PC-3 (cell line): Measurements from ENCODE around the gene RPS2. TPM values are rescaled to one million over a fixed set of nuclear protein-coding genes. Genes with fewer than 3 reads are reported as not detected.
A peak's percentile ranks its signal among the peaks of the same experiment; 100 is the strongest.

Source experiments
- ATAC-seq: fragments of 200-7000 bp; cut with Tn5 transposase; 2 replicates; pipeline ENCODE4 v1.9.1; 2020; ENCODE audit warnings: mild to moderate bottlenecking, moderate library complexity
- BruUV-seq: library from RNA; stranded (reverse); fragments of 400-500 nt; replicated peaks from 2 replicates; lab custom pipeline; 2021; lab: Mats Ljungman, UMichigan
- CTCF ChIA-PET: fragments of 300-600 bp; sonication (Branson Sonifier 250); formaldehyde crosslinking; loops from one replicate; lab custom pipeline; 2022; ENCODE audit warnings: antibody characterized with exemption; lab: Charles Lee
- POLR2A ChIA-PET: fragments of 300-600 bp; sonication (Branson Sonifier 250); formaldehyde crosslinking; loops from one replicate; lab custom pipeline; 2022; ENCODE audit warnings: antibody characterized with exemption; ENCODE audit not compliant: unreplicated experiment; lab: Charles Lee
- DNase-seq: peaks from one replicate; pipeline ENCODE4 v3.0.0-alpha.2; 2015
- H2AFZ ChIP-seq: fragments of 300-600 bp; sonication (generic); 2 replicates; pipeline ENCODE4 v1.6.0; 2016; ENCODE audit warnings: antibody characterized with exemption, low read length
- H3F3A ChIP-seq: fragments of 300-600 bp; sonication (generic); one replicate; pipeline ENCODE4 v1.6.0; 2017; ENCODE audit warnings: antibody characterized with exemption, low read length, control low read depth, mild to moderate bottlenecking; ENCODE audit not compliant: unreplicated experiment
- H3K27ac ChIP-seq: fragments of 300-600 bp; sonication (generic); 2 replicates; pipeline ENCODE4 v1.5.1; 2016; ENCODE audit warnings: mild to moderate bottlenecking, low read length
- H3K27me3 ChIP-seq: fragments of 300-600 bp; sonication (generic); 2 replicates; pipeline ENCODE4 v1.6.1; 2016; ENCODE audit warnings: low read length, mixed read lengths
- H3K36me3 ChIP-seq: fragments of 300-600 bp; sonication (generic); 2 replicates; pipeline ENCODE4 v1.6.1; 2016; ENCODE audit warnings: low read depth, mixed run types, low read length, mixed read lengths
- H3K4me1 ChIP-seq: fragments of 300-600 bp; sonication (generic); 2 replicates; pipeline ENCODE4 v1.5.1; 2016; ENCODE audit warnings: low read length; ENCODE audit not compliant: insufficient read depth
- H3K4me2 ChIP-seq: fragments of 300-600 bp; sonication (generic); 2 replicates; pipeline ENCODE4 v1.6.0; 2016; ENCODE audit warnings: low read length
- H3K4me3 ChIP-seq: fragments of 300-600 bp; sonication (generic); 2 replicates; pipeline ENCODE4 v1.5.1; 2016; ENCODE audit warnings: mild to moderate bottlenecking, low read length, mixed read lengths
- H3K79me2 ChIP-seq: fragments of 300-600 bp; sonication (generic); 2 replicates; pipeline ENCODE4 v1.6.1; 2017; ENCODE audit warnings: low read length, mixed read lengths
- H3K9ac ChIP-seq: fragments of 300-600 bp; sonication (generic); 2 replicates; pipeline ENCODE4 v1.6.0; 2016; ENCODE audit warnings: mild to moderate bottlenecking, low read length
- H3K9me2 ChIP-seq: fragments of 300-600 bp; sonication (generic); replicated peaks from 2 replicates; pipeline ENCODE4 v1.6.1; 2016; ENCODE audit warnings: mixed run types, low read length, mixed read lengths
- H3K9me3 ChIP-seq: fragments of 300-600 bp; sonication (generic); 2 replicates; pipeline ENCODE4 v1.6.1; 2016; ENCODE audit warnings: low read length, mixed read lengths
- H4K20me1 ChIP-seq: fragments of 300-600 bp; sonication (generic); 2 replicates; pipeline ENCODE4 v1.6.1; 2016; ENCODE audit warnings: low read length, mixed read lengths
- CTCF ChIP-seq: fragments of 300-600 bp; sonication (generic); conservative IDR thresholded peaks from 2 replicates; pipeline ENCODE4 v1.5.1; 2017; ENCODE audit warnings: antibody characterized with exemption, low read depth, mild to moderate bottlenecking, low read length
- EZH2 ChIP-seq: fragments of 300-600 bp; sonication (generic); IDR thresholded peaks from one replicate; pipeline ENCODE4 v1.6.1; 2017; ENCODE audit warnings: antibody characterized with exemption, mild to moderate bottlenecking, low read length; ENCODE audit not compliant: unreplicated experiment
- EZH2phosphoT487 ChIP-seq: fragments of 300-600 bp; sonication (generic); IDR thresholded peaks from 2 replicates; pipeline ENCODE4 v1.6.1; 2018; ENCODE audit warnings: mild to moderate bottlenecking, antibody characterized with exemption, low read length, borderline replicate concordance
- intact Hi-C: fragments of 100-400 bp; cut with micrococcal nuclease; formaldehyde crosslinking; loops from 2 replicates; pipeline ENCODE4 v1.9.0; 2023
- total RNA-seq: library from RNA; depleted of rRNA; stranded (reverse); fragments of >200 nt; gene quantifications from 2 replicates; pipeline ENCODE4 v1.2.3, GENCODE V29; 2014

RPS2 gene
- total RNA-seq, 1 experiment from 2014 or later = 2,234 TPM

GRCh38 chr16:1993731-1994131 lies 29.1 kb upstream of the RPS2 start:
- H3K9ac ChIP-seq = no peak overlapping the region
- H3K4me1 ChIP-seq = peaks cover 4% of the 10 kb centered on the region; the same call in 1 of the 2 replicates
- no peaks in the 10 kb centered on the region for H3K79me2 ChIP-seq
- ATAC-seq (peak; percentile 62), DNase-seq (peak; percentile 79)
- intact Hi-C loops = no loop called here
- no peak overlapping the region for H3K4me2 ChIP-seq
- H3K36me3 ChIP-seq = no peaks in the 10 kb centered on the region
- H3K9me3 ChIP-seq = no peaks in the 10 kb centered on the region
- H3K27ac ChIP-seq = no peak overlapping the region
- no peaks in the 10 kb centered on the region for H3K27me3 ChIP-seq
- H2AFZ ChIP-seq = no peak overlapping the region
- ChIA-PET POLR2A (no interaction called here), CTCF (no interaction called here)
- no peaks in the 10 kb centered on the region for H4K20me1 ChIP-seq
- BruUV-seq = no TSS peak
- TF ChIP-seq EZH2 (no peak), CTCF (no peak), EZH2phosphoT487 (no peak)
- H3K9me2 ChIP-seq = no peaks in the 10 kb centered on the region
- H3F3A ChIP-seq = no peaks in the 10 kb centered on the region
- no peak overlapping the region for H3K4me3 ChIP-seq

GRCh38 chr16:1992704-1993317 lies 28.2 kb upstream of the RPS2 start:
- no peaks in the 10 kb centered on the region for H3K36me3 ChIP-seq
- H2AFZ ChIP-seq = no peak overlapping the region
- ChIA-PET CTCF (interaction anchor here (0.5 kb wide), 1 partner anchor 30 kb away, joined by 10 read pairs; no protein-coding TSS in a partner anchor), POLR2A (no interaction called here)
- no peaks in the 10 kb centered on the region for H4K20me1 ChIP-seq
- no peak overlapping the region for H3K4me2 ChIP-seq
- no peak overlapping the region for H3K4me3 ChIP-seq
- H3K79me2 ChIP-seq = no peaks in the 10 kb centered on the region
- intact Hi-C loops = no loop called here
- no peak overlapping the region for H3K9ac ChIP-seq
- H3K4me1 ChIP-seq = peaks cover 4% of the 10 kb centered on the region; the same call in 1 of the 2 replicates
- H3K9me2 ChIP-seq = no peaks in the 10 kb centered on the region
- no peak for TF ChIP-seq EZH2phosphoT487
- TF ChIP-seq CTCF = no peak
- no peak for TF ChIP-seq EZH2
- H3K9me3 ChIP-seq = no peaks in the 10 kb centered on the region
- ATAC-seq (no peak), DNase-seq (no peak)
- no peaks in the 10 kb centered on the region for H3F3A ChIP-seq
- no peak overlapping the region for H3K27ac ChIP-seq
- no peaks in the 10 kb centered on the region for H3K27me3 ChIP-seq
- BruUV-seq = no TSS peak

GRCh38 chr16:1991948-1992703 lies 27.5 kb upstream of the RPS2 start:
- no peak for TF ChIP-seq CTCF
- no peak for TF ChIP-seq EZH2phosphoT487
- TF ChIP-seq EZH2 = no peak
- no peak overlapping the region for H3K27ac ChIP-seq
- H3F3A ChIP-seq = no peaks in the 10 kb centered on the region
- intact Hi-C loops = no loop called here
- H3K9ac ChIP-seq = no peak overlapping the region
- H4K20me1 ChIP-seq = no peaks in the 10 kb centered on the region
- POLR2A ChIA-PET = no interaction called here
- no peaks in the 10 kb centered on the region for H3K9me2 ChIP-seq
- no TSS peak for BruUV-seq
- peak; percentile 63 for DNase-seq
- H3K9me3 ChIP-seq = no peaks in the 10 kb centered on the region
- no peaks in the 10 kb centered on the region for H3K27me3 ChIP-seq
- H3K79me2 ChIP-seq = no peaks in the 10 kb centered on the region
- peaks cover 4% of the 10 kb centered on the region; the same call in 1 of the 2 replicates for H3K4me1 ChIP-seq
- H2AFZ ChIP-seq = no peak overlapping the region
- no peak overlapping the region for H3K4me2 ChIP-seq
- H3K36me3 ChIP-seq = no peaks in the 10 kb centered on the region
- no peak overlapping the region for H3K4me3 ChIP-seq
- ATAC-seq = peak; percentile 23
- CTCF ChIA-PET = interaction anchor here (0.5 kb wide), 1 partner anchor 30 kb away, joined by 10 read pairs; no protein-coding TSS in a partner anchor
